HEK293 (cell line): Measurements from ENCODE around the gene METAP1.

Source experiments
- CTCF ChIA-PET: fragments of 350-600 bp; formaldehyde crosslinking; extraction: SDS; loops from one replicate; lab custom pipeline; 2021; ENCODE audit warnings: antibody characterized with exemption; lab: Yijun Ruan, JAX
- POLR2A ChIA-PET: fragments of 300-600 bp; formaldehyde crosslinking; extraction: SDS; loops from one replicate; lab custom pipeline; 2020; ENCODE audit warnings: antibody characterized with exemption, inconsistent platforms; lab: Yijun Ruan, JAX
- H3K27ac ChIP-seq: fragments of 200-500 bp; sonication (Bioruptor generic); 2 replicates; pipeline ENCODE4 v1.5.1; 2014; ENCODE audit warnings: low read depth, low read length, control low read depth, inconsistent platforms; ENCODE audit errors: extremely low read depth
- H3K36me3 ChIP-seq, 2 experiments: fragments of 200-500 bp in 1 of 2; sonication (Bioruptor generic) in 1 of 2; 1 replicate in 1 of 2; 2 replicates in 1 of 2; pipeline ENCODE4 v1.5.1; 2014 to 2017; ENCODE audit warnings: inconsistent platforms in 2 of 2, low read length in 2 of 2; ENCODE audit not compliant: control insufficient read depth in 2 of 2, insufficient read depth in 1 of 2
- H3K4me1 ChIP-seq: fragments of 200-500 bp; sonication (Bioruptor generic); 2 replicates; pipeline ENCODE4 v1.5.1; 2014; ENCODE audit warnings: mild to moderate bottlenecking, low read length, inconsistent platforms; ENCODE audit not compliant: control insufficient read depth, insufficient read depth
- H3K4me3 ChIP-seq: 2 replicates; pipeline ENCODE4 v1.5.1; 2011; ENCODE audit warnings: low read depth, mild to moderate bottlenecking, control low read depth, low read length, moderate library complexity
- H3K9me3 ChIP-seq: fragments of 200-500 bp; sonication (Bioruptor generic); 2 replicates; pipeline ENCODE4 v1.5.1; 2014; ENCODE audit warnings: low read depth, low read length, inconsistent platforms; ENCODE audit not compliant: control insufficient read depth, insufficient read depth
- HOXC10 ChIP-seq: sonication (generic); formaldehyde crosslinking; IDR thresholded peaks from 2 replicates; pipeline ENCODE4 v1.8.1; 2023; ENCODE audit warnings: mild to moderate bottlenecking, missing genetic modification reagents
- KLF17 ChIP-seq: fragments of 450-650 bp; formaldehyde crosslinking; IDR thresholded peaks from 2 replicates; pipeline ENCODE4 v1.5.1; 2016; ENCODE audit warnings: missing biosample characterization, missing genetic modification characterization
- PRDM1 ChIP-seq: fragments of 450-650 bp; formaldehyde crosslinking; IDR thresholded peaks from 2 replicates; pipeline ENCODE4; 2016; ENCODE audit warnings: missing biosample characterization, missing genetic modification characterization
- WT1 ChIP-seq: fragments of 450-650 bp; formaldehyde crosslinking; IDR thresholded peaks from 2 replicates; pipeline ENCODE4 v1.5.1; 2016; ENCODE audit warnings: missing biosample characterization, missing genetic modification characterization
- ZBTB21 ChIP-seq: fragments of 450-650 bp; formaldehyde crosslinking; IDR thresholded peaks from 2 replicates; pipeline ENCODE4 v1.5.1; 2017; ENCODE audit warnings: missing biosample characterization, missing genetic modification characterization
- ZFP41 ChIP-seq: fragments of 450-650 bp; formaldehyde crosslinking; IDR thresholded peaks from 2 replicates; pipeline ENCODE4 v1.5.1; 2016; ENCODE audit warnings: missing biosample characterization, missing genetic modification characterization, borderline replicate concordance
- ZNF133 ChIP-seq: fragments of 450-650 bp; formaldehyde crosslinking; IDR thresholded peaks from 2 replicates; pipeline ENCODE4 v1.5.1; 2016; ENCODE audit warnings: missing biosample characterization, missing genetic modification characterization
- ZNF175 ChIP-seq: fragments of 450-650 bp; formaldehyde crosslinking; IDR thresholded peaks from 2 replicates; pipeline ENCODE4 v1.5.1; 2016; ENCODE audit warnings: missing biosample characterization, missing genetic modification characterization
- ZNF292 ChIP-seq: fragments of 450-650 bp; formaldehyde crosslinking; IDR thresholded peaks from 2 replicates; pipeline ENCODE4 v1.5.1; 2016; ENCODE audit warnings: low read depth, missing biosample characterization, missing genetic modification characterization, borderline replicate concordance
- ZNF311 ChIP-seq: fragments of 450-650 bp; formaldehyde crosslinking; IDR thresholded peaks from 2 replicates; pipeline ENCODE4 v1.5.1; 2017; ENCODE audit warnings: missing biosample characterization, missing genetic modification characterization, borderline replicate concordance
- ZNF501 ChIP-seq: fragments of 450-650 bp; formaldehyde crosslinking; IDR thresholded peaks from 2 replicates; pipeline ENCODE4 v1.5.1; 2016; ENCODE audit warnings: missing biosample characterization, missing genetic modification characterization
- ZNF621 ChIP-seq: fragments of 450-650 bp; formaldehyde crosslinking; IDR thresholded peaks from 2 replicates; pipeline ENCODE4 v1.5.1; 2017; ENCODE audit warnings: missing biosample characterization, missing genetic modification characterization
- ZNF660 ChIP-seq: fragments of 450-650 bp; IDR thresholded peaks from 2 replicates; pipeline ENCODE4 v1.5.1; 2018; ENCODE audit warnings: missing biosample characterization, mild to moderate bottlenecking, missing genetic modification characterization
- ZNF692 ChIP-seq: fragments of 450-650 bp; formaldehyde crosslinking; IDR thresholded peaks from 2 replicates; pipeline ENCODE4 v1.5.1; 2016; ENCODE audit warnings: missing biosample characterization, missing genetic modification characterization
- ZSCAN16 ChIP-seq: fragments of 450-650 bp; formaldehyde crosslinking; IDR thresholded peaks from 2 replicates; pipeline ENCODE4 v1.5.1; 2016; ENCODE audit warnings: missing biosample characterization, missing genetic modification characterization
- ZXDB ChIP-seq: fragments of 450-650 bp; formaldehyde crosslinking; IDR thresholded peaks from 2 replicates; pipeline ENCODE4 v1.5.1; 2016; ENCODE audit warnings: missing biosample characterization, missing genetic modification characterization
- TF ChIP-seq, protein P1 (sequence below): fragments of 450-650 bp; formaldehyde crosslinking; IDR thresholded peaks from 2 replicates; pipeline ENCODE4 v1.5.1; 2016; ENCODE audit warnings: missing biosample characterization, missing genetic modification characterization
- TF ChIP-seq, protein P2 (sequence below): fragments of 450-650 bp; formaldehyde crosslinking; IDR thresholded peaks from 2 replicates; pipeline ENCODE4 v1.5.1; 2016; ENCODE audit warnings: missing biosample characterization, missing genetic modification characterization
- TF ChIP-seq, protein P3 (sequence below): fragments of 450-650 bp; formaldehyde crosslinking; IDR thresholded peaks from 2 replicates; pipeline ENCODE4 v1.5.1; 2016; ENCODE audit warnings: missing biosample characterization, missing genetic modification characterization, borderline replicate concordance

Gene METAP1

GRCh38 chr4:99076292-99076976 is 80.9 kb downstream of the METAP1 start:
- POLR2A ChIA-PET: interaction anchor here (1.2 kb wide), 1 partner anchor 12 kb away, joined by 3 read pairs; the partner anchor contains the start of gene ADH5
- H3K4me3 ChIP-seq: no peak overlapping the region
- H3K36me3 ChIP-seq: peaks cover 10 to 98% of the 10 kb centered on the region in 2 experiments
- no peak overlapping the region for H3K27ac ChIP-seq
- no peak for TF ChIP-seq KLF17 (tag by site-specific recombination)
- no peak for TF ChIP-seq PRDM1
- TF ChIP-seq ZNF660 (tag by site-specific recombination): no peak
- TF ChIP-seq ZNF292 (tag by site-specific recombination): no peak
- TF ChIP-seq, protein P1, sequence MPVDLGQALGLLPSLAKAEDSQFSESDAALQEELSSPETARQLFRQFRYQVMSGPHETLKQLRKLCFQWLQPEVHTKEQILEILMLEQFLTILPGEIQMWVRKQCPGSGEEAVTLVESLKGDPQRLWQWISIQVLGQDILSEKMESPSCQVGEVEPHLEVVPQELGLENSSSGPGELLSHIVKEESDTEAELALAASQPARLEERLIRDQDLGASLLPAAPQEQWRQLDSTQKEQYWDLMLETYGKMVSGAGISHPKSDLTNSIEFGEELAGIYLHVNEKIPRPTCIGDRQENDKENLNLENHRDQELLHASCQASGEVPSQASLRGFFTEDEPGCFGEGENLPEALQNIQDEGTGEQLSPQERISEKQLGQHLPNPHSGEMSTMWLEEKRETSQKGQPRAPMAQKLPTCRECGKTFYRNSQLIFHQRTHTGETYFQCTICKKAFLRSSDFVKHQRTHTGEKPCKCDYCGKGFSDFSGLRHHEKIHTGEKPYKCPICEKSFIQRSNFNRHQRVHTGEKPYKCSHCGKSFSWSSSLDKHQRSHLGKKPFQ (tag by site-specific recombination): no peak
- TF ChIP-seq WT1: no peak
- no peak for TF ChIP-seq ZNF311 (tag by site-specific recombination)
- TF ChIP-seq ZNF501: no peak
- TF ChIP-seq ZNF692: no peak
- no peak for TF ChIP-seq ZNF133
- TF ChIP-seq ZSCAN16: no peak
- no peak for TF ChIP-seq HOXC10 (CRISPR knock-in tag)
- no peak for TF ChIP-seq ZFP41
- TF ChIP-seq, protein P2, sequence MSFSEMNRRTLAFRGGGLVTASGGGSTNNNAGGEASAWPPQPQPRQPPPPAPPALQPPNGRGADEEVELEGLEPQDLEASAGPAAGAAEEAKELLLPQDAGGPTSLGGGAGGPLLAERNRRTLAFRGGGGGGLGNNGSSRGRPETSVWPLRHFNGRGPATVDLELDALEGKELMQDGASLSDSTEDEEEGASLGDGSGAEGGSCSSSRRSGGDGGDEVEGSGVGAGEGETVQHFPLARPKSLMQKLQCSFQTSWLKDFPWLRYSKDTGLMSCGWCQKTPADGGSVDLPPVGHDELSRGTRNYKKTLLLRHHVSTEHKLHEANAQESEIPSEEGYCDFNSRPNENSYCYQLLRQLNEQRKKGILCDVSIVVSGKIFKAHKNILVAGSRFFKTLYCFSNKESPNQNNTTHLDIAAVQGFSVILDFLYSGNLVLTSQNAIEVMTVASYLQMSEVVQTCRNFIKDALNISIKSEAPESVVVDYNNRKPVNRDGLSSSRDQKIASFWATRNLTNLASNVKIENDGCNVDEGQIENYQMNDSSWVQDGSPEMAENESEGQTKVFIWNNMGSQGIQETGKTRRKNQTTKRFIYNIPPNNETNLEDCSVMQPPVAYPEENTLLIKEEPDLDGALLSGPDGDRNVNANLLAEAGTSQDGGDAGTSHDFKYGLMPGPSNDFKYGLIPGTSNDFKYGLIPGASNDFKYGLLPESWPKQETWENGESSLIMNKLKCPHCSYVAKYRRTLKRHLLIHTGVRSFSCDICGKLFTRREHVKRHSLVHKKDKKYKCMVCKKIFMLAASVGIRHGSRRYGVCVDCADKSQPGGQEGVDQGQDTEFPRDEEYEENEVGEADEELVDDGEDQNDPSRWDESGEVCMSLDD (tag by site-specific recombination): no peak
- no peak for TF ChIP-seq ZNF621 (tag by site-specific recombination)
- TF ChIP-seq ZBTB21 (tag by site-specific recombination): no peak
- no peak for TF ChIP-seq ZXDB
- no peak for TF ChIP-seq ZNF175 (tag by site-specific recombination)
- no peaks in the 10 kb centered on the region for H3K4me1 ChIP-seq
- no peaks in the 10 kb centered on the region for H3K9me3 ChIP-seq
- CTCF ChIA-PET: interaction anchor here (0.7 kb wide), 1 partner anchor 977 kb away, joined by 3 read pairs; no protein-coding TSS in a partner anchor

DNA sequence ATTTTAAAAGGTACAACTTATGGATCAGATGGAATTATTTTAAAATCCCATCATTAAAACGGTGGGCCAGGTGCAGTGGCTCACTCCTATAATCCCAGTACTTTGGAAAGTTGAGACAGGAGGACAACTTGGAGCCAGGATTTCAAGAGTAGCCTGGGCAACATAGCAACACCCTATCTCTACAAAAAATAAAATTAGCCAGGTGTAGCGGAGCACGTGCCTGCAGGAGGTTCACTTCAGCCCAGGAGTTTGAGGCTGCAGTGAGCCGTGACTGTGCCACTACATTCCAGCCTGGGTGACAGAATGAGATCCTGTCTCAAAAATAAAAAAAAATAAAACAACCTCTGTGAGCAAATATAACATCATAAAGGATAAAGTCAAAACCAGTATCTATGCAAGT is 81.7 kb downstream of the METAP1 start:
- ChIA-PET CTCF (no interaction called here), POLR2A (no interaction called here)
- H3K4me3 ChIP-seq: no peak overlapping the region
- H3K4me1 ChIP-seq: no peaks in the 10 kb centered on the region
- H3K27ac ChIP-seq: no peak overlapping the region
- no peaks in the 10 kb centered on the region for H3K9me3 ChIP-seq
- H3K36me3 ChIP-seq: peaks cover 10 to 98% of the 10 kb centered on the region in 2 experiments
- TF ChIP-seq, protein P3, sequence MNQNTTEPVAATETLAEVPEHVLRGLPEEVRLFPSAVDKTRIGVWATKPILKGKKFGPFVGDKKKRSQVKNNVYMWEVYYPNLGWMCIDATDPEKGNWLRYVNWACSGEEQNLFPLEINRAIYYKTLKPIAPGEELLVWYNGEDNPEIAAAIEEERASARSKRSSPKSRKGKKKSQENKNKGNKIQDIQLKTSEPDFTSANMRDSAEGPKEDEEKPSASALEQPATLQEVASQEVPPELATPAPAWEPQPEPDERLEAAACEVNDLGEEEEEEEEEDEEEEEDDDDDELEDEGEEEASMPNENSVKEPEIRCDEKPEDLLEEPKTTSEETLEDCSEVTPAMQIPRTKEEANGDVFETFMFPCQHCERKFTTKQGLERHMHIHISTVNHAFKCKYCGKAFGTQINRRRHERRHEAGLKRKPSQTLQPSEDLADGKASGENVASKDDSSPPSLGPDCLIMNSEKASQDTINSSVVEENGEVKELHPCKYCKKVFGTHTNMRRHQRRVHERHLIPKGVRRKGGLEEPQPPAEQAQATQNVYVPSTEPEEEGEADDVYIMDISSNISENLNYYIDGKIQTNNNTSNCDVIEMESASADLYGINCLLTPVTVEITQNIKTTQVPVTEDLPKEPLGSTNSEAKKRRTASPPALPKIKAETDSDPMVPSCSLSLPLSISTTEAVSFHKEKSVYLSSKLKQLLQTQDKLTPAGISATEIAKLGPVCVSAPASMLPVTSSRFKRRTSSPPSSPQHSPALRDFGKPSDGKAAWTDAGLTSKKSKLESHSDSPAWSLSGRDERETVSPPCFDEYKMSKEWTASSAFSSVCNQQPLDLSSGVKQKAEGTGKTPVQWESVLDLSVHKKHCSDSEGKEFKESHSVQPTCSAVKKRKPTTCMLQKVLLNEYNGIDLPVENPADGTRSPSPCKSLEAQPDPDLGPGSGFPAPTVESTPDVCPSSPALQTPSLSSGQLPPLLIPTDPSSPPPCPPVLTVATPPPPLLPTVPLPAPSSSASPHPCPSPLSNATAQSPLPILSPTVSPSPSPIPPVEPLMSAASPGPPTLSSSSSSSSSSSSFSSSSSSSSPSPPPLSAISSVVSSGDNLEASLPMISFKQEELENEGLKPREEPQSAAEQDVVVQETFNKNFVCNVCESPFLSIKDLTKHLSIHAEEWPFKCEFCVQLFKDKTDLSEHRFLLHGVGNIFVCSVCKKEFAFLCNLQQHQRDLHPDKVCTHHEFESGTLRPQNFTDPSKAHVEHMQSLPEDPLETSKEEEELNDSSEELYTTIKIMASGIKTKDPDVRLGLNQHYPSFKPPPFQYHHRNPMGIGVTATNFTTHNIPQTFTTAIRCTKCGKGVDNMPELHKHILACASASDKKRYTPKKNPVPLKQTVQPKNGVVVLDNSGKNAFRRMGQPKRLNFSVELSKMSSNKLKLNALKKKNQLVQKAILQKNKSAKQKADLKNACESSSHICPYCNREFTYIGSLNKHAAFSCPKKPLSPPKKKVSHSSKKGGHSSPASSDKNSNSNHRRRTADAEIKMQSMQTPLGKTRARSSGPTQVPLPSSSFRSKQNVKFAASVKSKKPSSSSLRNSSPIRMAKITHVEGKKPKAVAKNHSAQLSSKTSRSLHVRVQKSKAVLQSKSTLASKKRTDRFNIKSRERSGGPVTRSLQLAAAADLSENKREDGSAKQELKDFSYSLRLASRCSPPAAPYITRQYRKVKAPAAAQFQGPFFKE: no peak
- TF ChIP-seq, protein P1 (tag by site-specific recombination): no peak
